Prostate gland (tissue), 2 donors: ENCODE data around the gene AFF2. TPM values are rescaled to one million over a fixed set of nuclear protein-coding genes. Genes with fewer than 3 reads are reported as not detected.

ENCODE experiments used
- DNase-seq: peaks from one replicate; pipeline ENCODE4 v3.0.0-alpha.2; 2019; ENCODE audit warnings: low spot score
- H3K27ac ChIP-seq, 2 donors: fragments of 200-600 bp; sonication (generic); 2 replicates each; pipeline ENCODE4 v1.5.1; 2017 to 2019
- H3K27me3 ChIP-seq: fragments of 200-600 bp; sonication (generic); replicated peaks from 2 replicates; pipeline ENCODE4 v1.5.1; 2019; ENCODE audit not compliant: insufficient read depth
- H3K36me3 ChIP-seq, 2 donors: fragments of 200-600 bp; sonication (generic); 1 replicate in 1 of 2; 2 replicates in 1 of 2; pipeline versions ENCODE4 v1.5.1 to v1.8.1; 2017 to 2019
- H3K4me1 ChIP-seq: fragments of 200-600 bp; sonication (generic); replicated peaks from 2 replicates; pipeline ENCODE4 v1.5.1; 2019
- H3K4me3 ChIP-seq, 2 donors: fragments of 200-600 bp; sonication (generic); 2 replicates each; pipeline ENCODE4 v1.5.1; 2017 to 2019
- H3K9me3 ChIP-seq: fragments of 200-600 bp; sonication (generic); 2 replicates; pipeline ENCODE4 v1.5.1; 2017
- POLR2A ChIP-seq: fragments of 450-650 bp; IDR thresholded peaks from one replicate; pipeline ENCODE4 v1.6.1; 2016; ENCODE audit warnings: antibody characterized with exemption, mild to moderate bottlenecking
- POLR2AphosphoS5 ChIP-seq: sonication (generic); formaldehyde crosslinking; IDR thresholded peaks from one replicate; pipeline ENCODE4 v1.6.1; 2017; ENCODE audit warnings: antibody characterized with exemption
- WGBS: methylation state at CpG from one replicate; pipeline ENCODE4 v1.1.5; 2018; 5-methylcytosine and 5-hydroxymethylcytosine counted together
- intact Hi-C: fragments of 100-400 bp; cut with DNase I; formaldehyde crosslinking; loops from one replicate; pipeline ENCODE4 v1.14.2; 2022
- total RNA-seq, 2 donors: library from RNA; depleted of rRNA; stranded (reverse); fragments of >200 nt; gene quantifications; one replicate each; pipeline ENCODE4 v1.1.0, GENCODE V29; 2016
- TF ChIP-seq, protein P1 (sequence below), 4 experiments: fragments of 200-600 bp in 2 of 4; fragments of 450-650 bp in 2 of 4; sonication (generic) in 2 of 4; IDR thresholded peaks; 1 replicate in 3 of 4; 2 replicates in 1 of 4; pipeline ENCODE4 v1.5.1; 2016 to 2019; ENCODE audit warnings: antibody characterized with exemption in 4 of 4, mild to moderate bottlenecking in 2 of 4, moderate library complexity in 2 of 4

Gene AFF2
- total RNA-seq, 2 donors from 2014 or later = 0.27 to 22.2 TPM

DNA sequence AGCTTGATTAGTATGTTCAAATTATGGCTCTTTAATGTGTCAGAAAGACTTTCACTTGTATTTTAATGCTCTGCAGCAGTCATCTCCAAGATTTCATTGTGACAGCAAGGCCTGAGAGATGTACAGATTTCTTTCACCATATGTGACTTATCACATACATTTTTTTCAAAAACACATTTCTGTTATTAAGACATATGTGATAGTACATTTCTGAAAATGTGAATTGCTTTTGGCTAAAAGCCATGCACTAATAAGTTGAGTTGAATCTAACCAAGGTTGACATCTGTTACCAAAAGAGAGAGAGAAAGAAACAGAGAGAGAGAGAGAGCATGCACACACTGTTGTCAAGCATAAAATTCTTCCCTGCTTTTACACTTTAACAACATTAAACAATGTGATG, 409.3 kb downstream of the AFF2 start:
- TF ChIP-seq POLR2A (no peak), POLR2AphosphoS5 (no peak)
- TF ChIP-seq, protein P1, sequence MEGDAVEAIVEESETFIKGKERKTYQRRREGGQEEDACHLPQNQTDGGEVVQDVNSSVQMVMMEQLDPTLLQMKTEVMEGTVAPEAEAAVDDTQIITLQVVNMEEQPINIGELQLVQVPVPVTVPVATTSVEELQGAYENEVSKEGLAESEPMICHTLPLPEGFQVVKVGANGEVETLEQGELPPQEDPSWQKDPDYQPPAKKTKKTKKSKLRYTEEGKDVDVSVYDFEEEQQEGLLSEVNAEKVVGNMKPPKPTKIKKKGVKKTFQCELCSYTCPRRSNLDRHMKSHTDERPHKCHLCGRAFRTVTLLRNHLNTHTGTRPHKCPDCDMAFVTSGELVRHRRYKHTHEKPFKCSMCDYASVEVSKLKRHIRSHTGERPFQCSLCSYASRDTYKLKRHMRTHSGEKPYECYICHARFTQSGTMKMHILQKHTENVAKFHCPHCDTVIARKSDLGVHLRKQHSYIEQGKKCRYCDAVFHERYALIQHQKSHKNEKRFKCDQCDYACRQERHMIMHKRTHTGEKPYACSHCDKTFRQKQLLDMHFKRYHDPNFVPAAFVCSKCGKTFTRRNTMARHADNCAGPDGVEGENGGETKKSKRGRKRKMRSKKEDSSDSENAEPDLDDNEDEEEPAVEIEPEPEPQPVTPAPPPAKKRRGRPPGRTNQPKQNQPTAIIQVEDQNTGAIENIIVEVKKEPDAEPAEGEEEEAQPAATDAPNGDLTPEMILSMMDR (IDR thresholded peaks at IDR 0.05) = no peak
- no peak for DNase-seq
- Histone ChIP-seq H3K27me3 (no peaks in the 10 kb centered on the region), H3K4me1 (no peaks in the 10 kb centered on the region), H3K27ac (no peak overlapping the region), H3K4me3 (no peak overlapping the region), H3K9me3 (no peaks in the 10 kb centered on the region), H3K36me3 (no peaks in the 10 kb centered on the region)
- intact Hi-C loops = no loop called here

DNA sequence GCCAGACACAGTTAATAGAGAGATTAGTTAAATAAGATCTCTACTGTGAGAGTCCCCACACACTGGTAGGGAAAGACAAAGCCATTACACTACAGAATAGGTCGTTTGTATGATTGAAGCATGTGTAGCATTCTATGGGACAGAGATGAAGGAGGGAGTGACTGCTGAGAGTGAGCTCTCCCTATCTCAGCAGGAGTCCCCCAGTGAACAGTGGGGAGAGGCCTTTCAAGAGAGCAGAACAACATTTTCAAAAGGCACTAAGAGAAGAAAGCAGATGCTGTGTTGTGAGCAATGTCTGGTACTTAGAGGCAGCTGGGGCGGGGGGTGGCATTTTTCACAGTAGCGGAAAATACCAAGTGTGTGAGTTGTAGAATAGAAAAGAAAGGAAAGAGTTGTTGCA, 413.6 kb downstream of the AFF2 start:
- Histone ChIP-seq H3K27me3 (no peaks in the 10 kb centered on the region), H3K9me3 (no peaks in the 10 kb centered on the region), H3K4me1 (no peaks in the 10 kb centered on the region), H3K4me3 (no peak overlapping the region), H3K27ac (no peak overlapping the region), H3K36me3 (no peaks in the 10 kb centered on the region)
- DNase-seq = no peak
- TF ChIP-seq, protein P1 (IDR thresholded peaks at IDR 0.05) = no peak
- TF ChIP-seq POLR2A (no peak), POLR2AphosphoS5 (no peak)
- intact Hi-C loops = no loop called here
- 75% methylated on average over 3 of the region's 3 CpGs for WGBS

DNA sequence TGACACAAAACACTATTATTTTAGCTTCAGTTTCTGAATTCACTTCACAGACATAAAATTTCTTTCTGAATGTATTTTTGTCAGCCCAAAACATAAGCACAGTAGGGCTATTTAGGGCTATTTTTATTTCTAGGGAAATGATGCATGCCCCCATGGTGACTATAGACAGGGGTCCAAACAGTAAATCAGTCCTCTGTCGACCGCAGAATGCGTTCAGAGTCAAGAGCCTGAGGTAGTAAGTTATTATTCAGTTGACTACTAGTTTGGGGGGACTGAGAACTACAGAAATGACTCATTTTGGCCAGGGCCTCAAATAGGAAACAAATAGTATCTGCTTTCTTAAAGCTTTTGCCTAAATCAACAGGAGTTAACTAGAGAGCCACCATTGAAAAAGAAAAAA, 414.4 kb downstream of the AFF2 start:
- Histone ChIP-seq H3K36me3 (no peaks in the 10 kb centered on the region), H3K4me1 (no peaks in the 10 kb centered on the region), H3K27ac (no peak overlapping the region), H3K4me3 (no peak overlapping the region), H3K27me3 (no peaks in the 10 kb centered on the region), H3K9me3 (no peaks in the 10 kb centered on the region)
- WGBS = 88% methylated on average over 3 of the region's 3 CpGs
- no peak for DNase-seq
- intact Hi-C loops = no loop called here
- no peak for TF ChIP-seq POLR2A
- no peak for TF ChIP-seq POLR2AphosphoS5

DNA sequence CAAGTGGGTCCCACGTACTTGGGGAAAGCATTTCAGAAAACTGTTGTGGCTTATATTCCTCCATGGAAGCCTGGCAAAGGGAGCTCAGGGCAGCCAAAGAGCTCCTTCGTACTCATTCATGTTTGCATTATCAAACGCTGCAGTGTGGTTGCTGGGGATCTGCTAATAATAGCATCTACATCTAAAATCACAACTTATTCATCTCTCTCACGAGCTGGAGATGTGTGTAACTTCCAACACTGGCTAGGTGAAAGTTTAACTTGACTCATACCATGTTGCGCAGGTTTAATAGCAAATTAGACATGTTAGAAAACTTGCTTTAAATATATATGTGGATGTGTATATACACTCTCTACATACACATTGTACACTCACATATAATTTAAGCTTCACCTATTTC, 415.1 kb downstream of the AFF2 start:
- intact Hi-C loops = no loop called here
- no peaks in the 10 kb centered on the region for H3K9me3 ChIP-seq
- WGBS = 75% methylated on average over 5 of the region's 5 CpGs
- H3K36me3 ChIP-seq = no peaks in the 10 kb centered on the region
- H3K27me3 ChIP-seq = no peaks in the 10 kb centered on the region
- no peak overlapping the region for H3K27ac ChIP-seq
- no peak for DNase-seq
- no peak overlapping the region for H3K4me3 ChIP-seq
- H3K4me1 ChIP-seq = no peaks in the 10 kb centered on the region
- TF ChIP-seq POLR2A = no peak
- no peak for TF ChIP-seq POLR2AphosphoS5
- TF ChIP-seq, protein P1 (IDR thresholded peaks at IDR 0.05) = no peak

DNA sequence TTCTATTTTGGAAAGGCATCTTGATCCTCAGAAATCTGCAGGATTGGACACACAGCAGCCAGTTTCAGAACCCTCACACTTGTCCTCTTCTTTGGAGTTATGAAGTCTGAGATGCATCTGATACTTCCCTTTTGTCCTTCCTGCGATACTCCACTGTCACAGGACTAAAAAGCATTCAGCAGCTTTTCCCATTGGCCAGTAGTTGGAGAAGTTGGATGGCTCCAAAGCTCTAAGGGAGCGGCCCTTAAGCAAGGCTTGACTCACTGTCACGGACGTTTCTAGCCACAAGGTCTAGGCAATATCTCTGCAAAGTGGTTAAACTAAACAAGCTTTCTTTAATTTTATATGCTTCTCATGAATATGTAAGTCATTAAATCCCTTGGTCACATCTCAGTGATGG, 417.0 kb downstream of the AFF2 start:
- no peak for TF ChIP-seq POLR2AphosphoS5
- TF ChIP-seq, protein P1 (IDR thresholded peaks at IDR 0.05) = no peak
- TF ChIP-seq POLR2A = no peak
- H3K36me3 ChIP-seq = no peaks in the 10 kb centered on the region
- intact Hi-C loops = no loop called here
- no peaks in the 10 kb centered on the region for H3K9me3 ChIP-seq
- 85% methylated on average over 4 of the region's 4 CpGs for WGBS
- H3K4me1 ChIP-seq = no peaks in the 10 kb centered on the region
- no peaks in the 10 kb centered on the region for H3K27me3 ChIP-seq
- H3K4me3 ChIP-seq = no peak overlapping the region
- no peak overlapping the region for H3K27ac ChIP-seq
- DNase-seq = no peak
